A549 (cell line): ENCODE measurements around the gene FGD2.

Source experiments
- CBX2 ChIP-seq: fragments of 200-600 bp; sonication (generic); IDR thresholded peaks from 2 replicates; pipeline ENCODE4 v1.6.1; 2016; ENCODE audit warnings: low read depth, mild to moderate bottlenecking, borderline replicate concordance
- EP300 ChIP-seq, 2 experiments: fragments of >200 bp; sonication (Bioruptor Twin); formaldehyde crosslinking; IDR thresholded peaks; 2 replicates in 1 of 2; 3 replicates in 1 of 2; pipeline ENCODE4 v1.6.1; 2016 to 2017
- ESRRA ChIP-seq: fragments of 150-350 bp; IDR thresholded peaks from 2 replicates; pipeline ENCODE4 v1.6.1; 2014; ENCODE audit warnings: mild to moderate bottlenecking, low read length, borderline replicate concordance
- FOSL2 ChIP-seq, 2 experiments: fragments of 450-650 bp in 1 of 2; fragments of >200 bp in 1 of 2; sonication (Bioruptor Twin) in 1 of 2; formaldehyde crosslinking; IDR thresholded peaks; 2 replicates each; pipeline versions ENCODE4 v1.5.0 to v1.6.1; 2016 to 2020; ENCODE audit warnings: mild to moderate bottlenecking in 1 of 2, moderate library complexity in 1 of 2
- JUN ChIP-seq, 2 experiments: fragments of >200 bp; sonication (Bioruptor Twin); formaldehyde crosslinking; IDR thresholded peaks; 2 replicates in 1 of 2; 3 replicates in 1 of 2; pipeline ENCODE4 v1.6.1; 2016 to 2017
- MAFK ChIP-seq: fragments of 450-650 bp; IDR thresholded peaks from 2 replicates; pipeline ENCODE4 v1.6.1; 2014; ENCODE audit not compliant: partially characterized antibody
- MAZ ChIP-seq: fragments of 150-350 bp; IDR thresholded peaks from 2 replicates; pipeline ENCODE4 v1.6.1; 2014; ENCODE audit warnings: antibody characterized with exemption, low read depth, low read length, borderline replicate concordance
- MYC ChIP-seq: IDR thresholded peaks from 2 replicates; pipeline ENCODE4 v1.6.1; 2012; ENCODE audit warnings: mild to moderate bottlenecking, inconsistent platforms, low read length, improper control_type of control experiment, borderline replicate concordance
- NR3C1 ChIP-seq: fragments of >200 bp; sonication (Bioruptor Twin); formaldehyde crosslinking; IDR thresholded peaks from 3 replicates; pipeline ENCODE4 v1.6.1; 2017
- POLR2A ChIP-seq: IDR thresholded peaks from 2 replicates; pipeline ENCODE4 v1.6.1; 2012; ENCODE audit warnings: mild to moderate bottlenecking, low read length
- RARB ChIP-seq: fragments of 250-450 bp; sonication (Bioruptor Pico); IDR thresholded peaks from 2 replicates; pipeline ENCODE4 v1.8.0; 2021; ENCODE audit warnings: mild to moderate bottlenecking, moderate library complexity
- RNF2 ChIP-seq: fragments of 200-600 bp; sonication (generic); IDR thresholded peaks from 2 replicates; pipeline ENCODE4 v1.6.1; 2016; ENCODE audit warnings: low read depth, mild to moderate bottlenecking, antibody characterized with exemption, moderate library complexity, borderline replicate concordance
- SREBF2 ChIP-seq: fragments of 450-650 bp; IDR thresholded peaks from 2 replicates; pipeline ENCODE4 v1.6.1; 2014; ENCODE audit warnings: mild to moderate bottlenecking, moderate library complexity
- TF ChIP-seq, protein P1 (sequence below): fragments of >200 bp; sonication (Bioruptor Twin); formaldehyde crosslinking; IDR thresholded peaks from 3 replicates; pipeline ENCODE4 v1.5.1; 2016

DNA sequence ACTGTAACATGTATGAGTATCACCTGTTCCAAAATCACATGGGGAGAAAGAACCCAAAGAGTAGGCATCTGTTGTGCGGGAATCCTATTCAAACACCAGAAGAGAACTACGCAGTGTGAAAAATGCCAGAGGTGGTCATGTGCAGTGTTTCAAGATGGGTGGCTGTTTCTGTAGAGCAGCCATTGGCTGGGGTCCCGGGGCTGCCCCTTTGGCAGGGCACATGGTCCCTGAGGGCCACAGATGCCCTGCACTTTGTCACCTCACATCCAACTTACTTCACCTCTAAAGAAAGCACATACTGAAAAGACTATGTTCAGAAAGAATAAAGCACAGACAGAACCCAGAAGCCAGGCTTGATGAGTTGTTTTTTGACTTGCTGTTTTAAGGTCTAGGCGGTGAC is 31.8 kb upstream of the FGD2 start:
- TF ChIP-seq, protein P1, sequence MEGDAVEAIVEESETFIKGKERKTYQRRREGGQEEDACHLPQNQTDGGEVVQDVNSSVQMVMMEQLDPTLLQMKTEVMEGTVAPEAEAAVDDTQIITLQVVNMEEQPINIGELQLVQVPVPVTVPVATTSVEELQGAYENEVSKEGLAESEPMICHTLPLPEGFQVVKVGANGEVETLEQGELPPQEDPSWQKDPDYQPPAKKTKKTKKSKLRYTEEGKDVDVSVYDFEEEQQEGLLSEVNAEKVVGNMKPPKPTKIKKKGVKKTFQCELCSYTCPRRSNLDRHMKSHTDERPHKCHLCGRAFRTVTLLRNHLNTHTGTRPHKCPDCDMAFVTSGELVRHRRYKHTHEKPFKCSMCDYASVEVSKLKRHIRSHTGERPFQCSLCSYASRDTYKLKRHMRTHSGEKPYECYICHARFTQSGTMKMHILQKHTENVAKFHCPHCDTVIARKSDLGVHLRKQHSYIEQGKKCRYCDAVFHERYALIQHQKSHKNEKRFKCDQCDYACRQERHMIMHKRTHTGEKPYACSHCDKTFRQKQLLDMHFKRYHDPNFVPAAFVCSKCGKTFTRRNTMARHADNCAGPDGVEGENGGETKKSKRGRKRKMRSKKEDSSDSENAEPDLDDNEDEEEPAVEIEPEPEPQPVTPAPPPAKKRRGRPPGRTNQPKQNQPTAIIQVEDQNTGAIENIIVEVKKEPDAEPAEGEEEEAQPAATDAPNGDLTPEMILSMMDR: no peak
- TF ChIP-seq EP300 (IDR thresholded peaks at IDR 0.05): no peak
- no peak for TF ChIP-seq POLR2A
- no peak for TF ChIP-seq RNF2
- TF ChIP-seq NR3C1: no peak
- no peak for TF ChIP-seq SREBF2
- no peak for TF ChIP-seq MYC
- TF ChIP-seq CBX2: no peak
- no peak for TF ChIP-seq JUN (IDR thresholded peaks at IDR 0.05)
- no peak for TF ChIP-seq MAFK
- no peak for TF ChIP-seq FOSL2 (IDR thresholded peaks at IDR 0.05)
- TF ChIP-seq FOSL2 (CRISPR knock-in tag; IDR thresholded peaks at IDR 0.05): no peak
- TF ChIP-seq ESRRA: no peak
- no peak for TF ChIP-seq RARB (CRISPR knock-in tag)
- no peak for TF ChIP-seq MAZ
